GM19240 (cell line): ENCODE measurements around the gene DTL.
"Not testable (repeated sequence)": the region's sequence is repeated elsewhere in the genome, so short reads cannot be mapped to it uniquely, and the experiment has no call there.

Experiments
- DNase-seq: peaks from one replicate; pipeline ENCODE4 v3.0.0; 2011; ENCODE audit warnings: low spot score; ENCODE audit not compliant: insufficient read length

Gene DTL, protein sequence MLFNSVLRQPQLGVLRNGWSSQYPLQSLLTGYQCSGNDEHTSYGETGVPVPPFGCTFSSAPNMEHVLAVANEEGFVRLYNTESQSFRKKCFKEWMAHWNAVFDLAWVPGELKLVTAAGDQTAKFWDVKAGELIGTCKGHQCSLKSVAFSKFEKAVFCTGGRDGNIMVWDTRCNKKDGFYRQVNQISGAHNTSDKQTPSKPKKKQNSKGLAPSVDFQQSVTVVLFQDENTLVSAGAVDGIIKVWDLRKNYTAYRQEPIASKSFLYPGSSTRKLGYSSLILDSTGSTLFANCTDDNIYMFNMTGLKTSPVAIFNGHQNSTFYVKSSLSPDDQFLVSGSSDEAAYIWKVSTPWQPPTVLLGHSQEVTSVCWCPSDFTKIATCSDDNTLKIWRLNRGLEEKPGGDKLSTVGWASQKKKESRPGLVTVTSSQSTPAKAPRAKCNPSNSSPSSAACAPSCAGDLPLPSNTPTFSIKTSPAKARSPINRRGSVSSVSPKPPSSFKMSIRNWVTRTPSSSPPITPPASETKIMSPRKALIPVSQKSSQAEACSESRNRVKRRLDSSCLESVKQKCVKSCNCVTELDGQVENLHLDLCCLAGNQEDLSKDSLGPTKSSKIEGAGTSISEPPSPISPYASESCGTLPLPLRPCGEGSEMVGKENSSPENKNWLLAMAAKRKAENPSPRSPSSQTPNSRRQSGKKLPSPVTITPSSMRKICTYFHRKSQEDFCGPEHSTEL

DNA sequence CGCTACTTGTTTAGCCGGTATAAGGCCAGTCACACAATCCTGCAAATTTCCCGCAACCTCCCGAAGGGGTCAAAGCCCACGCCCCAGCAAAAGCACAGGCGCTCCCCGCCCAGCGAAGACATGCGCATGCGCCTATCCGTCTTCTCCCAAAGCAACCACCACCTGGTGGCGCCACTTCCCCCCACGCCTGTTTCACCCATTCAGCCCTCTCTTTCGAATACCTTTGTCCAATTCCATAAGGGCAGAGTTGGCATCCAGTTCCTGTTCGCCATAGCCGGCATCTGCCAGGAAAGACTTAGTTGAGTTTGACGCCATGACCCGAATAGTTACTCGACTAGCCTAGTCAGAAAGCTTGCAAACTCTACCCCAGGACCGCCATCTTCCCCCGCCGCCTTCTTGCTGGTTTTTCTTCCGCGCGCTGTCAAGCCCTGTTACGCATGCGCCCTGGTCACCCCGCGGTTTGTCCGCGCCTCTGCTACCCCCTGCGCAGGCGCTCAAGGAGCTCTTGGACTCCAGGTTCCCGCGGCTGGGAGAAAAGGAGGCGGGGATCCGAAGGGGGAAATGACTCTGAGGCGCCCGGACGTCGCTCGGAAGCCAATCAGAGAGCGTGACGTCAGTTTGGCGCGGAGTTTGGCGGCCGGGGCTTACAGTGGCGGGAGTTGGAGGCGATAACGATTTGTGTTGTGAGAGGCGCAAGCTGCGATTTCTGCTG, at the start of gene DTL, which contains the start of gene INTS7:
TSS of gene DTL (plus strand) at position 626 of the 712 bp plus-strand sequence. CDS start 143 bp downstream, outside the sequence.
TSS of gene INTS7 (minus strand) at position 435 of the 712 bp plus-strand sequence. CDS start at position 315, 120 bp downstream.
- DNase-seq = peak; percentile 88

DNA sequence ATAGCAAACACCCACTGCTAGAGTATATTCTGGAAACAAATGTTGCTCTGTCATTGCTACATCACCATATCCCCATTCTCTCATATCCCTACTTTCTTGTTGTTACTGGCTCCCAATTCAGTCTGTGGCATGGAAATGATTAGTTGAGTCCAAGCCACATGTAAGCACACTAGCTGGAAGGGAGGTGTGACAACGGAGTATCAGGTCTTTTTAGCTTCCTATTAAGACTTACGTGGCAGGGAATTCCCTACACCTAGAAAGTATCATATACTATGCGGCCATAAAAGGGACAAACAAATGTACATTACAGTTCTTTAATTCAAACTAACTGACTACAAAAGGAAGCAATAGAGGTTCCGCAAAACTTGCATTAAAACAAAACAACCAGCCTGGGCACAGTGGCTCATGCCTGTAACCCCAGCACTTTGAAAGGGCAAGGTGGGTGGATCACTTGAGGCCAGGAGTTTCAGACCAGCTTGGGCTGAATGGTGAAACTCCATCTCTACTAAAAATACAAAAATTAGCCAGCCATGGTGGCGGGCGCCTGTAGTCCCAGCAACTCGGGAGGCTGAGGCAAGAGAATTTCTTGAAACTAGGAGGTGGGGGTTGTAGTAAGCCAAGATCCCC, 48.8 kb upstream of the DTL start:
- no peak for DNase-seq

DNA sequence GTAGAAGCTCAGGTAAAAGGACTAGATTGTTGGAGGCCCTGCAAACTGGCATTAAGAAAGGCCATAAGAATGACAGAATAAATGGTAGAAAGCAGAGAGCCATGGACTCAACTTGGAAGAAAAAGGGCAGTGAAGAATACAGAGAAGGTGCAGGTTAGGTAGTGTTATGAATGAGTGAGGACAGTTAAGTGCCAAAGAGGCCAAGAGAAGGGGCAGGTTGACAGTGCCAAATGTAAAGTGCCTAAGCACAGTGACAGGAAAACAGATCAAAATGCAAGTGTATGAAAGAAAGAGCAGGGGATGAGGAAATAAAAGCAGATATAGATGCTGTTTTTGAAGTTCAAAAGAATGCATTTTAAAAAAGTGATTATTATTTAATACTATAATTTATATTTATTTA, 43.9 kb upstream of the DTL start:
- DNase-seq = no peak

DNA sequence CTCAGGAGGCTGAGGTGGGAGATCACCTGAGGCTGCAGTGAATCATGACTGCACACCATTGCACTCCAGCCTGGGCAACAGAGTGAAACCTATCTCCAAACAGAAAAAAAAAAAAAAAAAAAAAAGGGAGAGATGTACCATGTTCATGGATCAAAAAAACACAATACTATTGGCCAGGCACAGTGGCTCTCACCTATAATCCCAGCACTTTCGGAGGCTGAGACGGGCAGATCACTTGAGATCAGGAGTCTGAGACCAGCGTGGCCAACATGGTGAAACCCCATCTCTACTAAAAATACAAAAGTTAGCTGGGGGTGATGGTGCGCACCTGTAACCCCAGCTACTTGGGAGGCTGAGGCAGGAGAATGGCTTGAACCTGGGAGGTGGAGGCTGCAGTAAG, 38.1 kb upstream of the DTL start:
- DNase-seq = not testable (repeated sequence)

DNA sequence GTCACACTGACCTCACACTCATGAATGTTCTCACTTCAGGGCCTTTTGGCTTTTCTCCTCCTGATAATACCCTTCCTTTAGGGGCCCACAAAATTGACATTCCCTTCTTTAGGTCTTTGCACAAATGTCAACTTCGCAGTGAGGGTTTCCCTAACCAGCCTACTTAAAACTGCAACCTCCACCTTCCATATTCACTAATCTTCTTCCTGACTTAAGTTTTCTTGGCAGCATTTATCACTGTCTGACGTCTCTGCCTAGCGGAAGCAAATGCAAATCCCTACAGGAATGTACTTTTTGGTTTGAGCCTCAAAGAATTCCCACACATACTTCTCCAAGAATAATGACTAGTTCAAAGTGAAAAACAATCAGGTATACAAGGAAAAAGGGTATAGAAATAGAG, 33.0 kb upstream of the DTL start:
- DNase-seq = no peak

DNA sequence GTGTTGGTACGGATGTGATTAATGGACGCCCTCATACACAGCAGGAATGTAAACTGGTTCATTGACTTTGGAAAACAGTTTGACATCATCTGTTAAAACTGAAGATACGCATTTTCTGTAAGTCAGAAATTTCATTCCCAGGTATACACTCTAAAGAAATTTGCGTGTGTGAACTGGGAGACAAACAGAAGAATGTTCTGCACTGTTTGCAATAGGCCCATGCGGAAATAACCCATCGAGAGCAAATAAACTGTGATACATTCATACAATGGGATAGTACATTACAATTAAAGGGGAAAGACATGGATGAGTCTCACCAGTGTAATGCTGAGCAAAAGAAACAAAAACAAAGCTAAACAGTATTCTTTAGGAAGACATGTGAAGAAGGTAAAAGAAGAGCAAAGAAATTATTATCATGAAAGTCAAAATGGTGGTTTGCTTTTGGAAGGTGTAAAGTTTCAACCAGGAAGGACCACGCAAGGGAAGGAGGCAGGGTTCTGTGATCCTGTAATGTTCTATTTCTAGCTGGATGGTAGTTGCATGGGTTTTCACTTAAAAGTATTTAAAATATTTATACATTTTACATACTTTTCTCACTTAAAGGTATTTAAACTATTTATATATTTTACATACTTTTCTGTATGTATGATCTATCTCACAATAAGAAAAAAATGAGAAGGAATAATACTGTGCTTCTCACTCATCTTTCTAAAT, 30.5 kb upstream of the DTL start:
- no peak for DNase-seq

DNA sequence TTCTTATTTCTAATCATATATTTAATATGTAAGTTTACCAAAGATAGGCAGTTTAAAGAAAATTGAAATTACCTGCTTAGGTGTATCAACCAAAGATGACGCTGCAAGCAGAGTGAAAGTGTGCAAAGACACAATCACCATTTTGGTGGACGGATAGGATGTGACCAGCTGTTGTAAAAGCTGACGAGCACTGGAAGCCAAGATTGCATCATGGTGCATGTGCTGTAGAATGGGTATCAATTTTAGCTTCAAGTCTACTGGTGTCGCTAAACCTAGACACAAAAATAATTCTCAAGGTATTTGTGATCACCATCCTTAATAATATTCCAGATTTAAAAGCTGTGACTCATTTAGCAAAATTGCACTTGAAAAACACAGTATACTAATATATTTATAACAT, 28.4 kb upstream of the DTL start:
- no peak for DNase-seq

DNA sequence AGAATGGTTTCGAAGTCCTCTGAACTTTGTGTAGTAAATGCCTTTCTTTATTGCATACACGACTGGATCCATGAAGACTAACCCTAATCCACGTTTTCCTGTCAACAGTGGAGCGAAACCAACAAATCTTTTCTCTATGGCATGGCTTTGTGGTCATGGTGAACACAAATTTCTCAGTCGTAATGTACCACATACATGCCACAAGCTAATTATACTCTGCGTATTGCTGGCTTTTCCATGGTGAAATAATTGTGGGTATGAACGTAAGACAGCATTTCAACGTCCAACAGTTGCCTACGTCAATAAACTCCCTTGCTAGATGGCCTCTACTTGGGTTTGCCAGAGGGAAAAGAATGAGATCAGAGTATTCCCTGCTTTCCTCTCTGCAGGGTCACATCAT, 27.7 kb upstream of the DTL start:
- DNase-seq = no peak

DNA sequence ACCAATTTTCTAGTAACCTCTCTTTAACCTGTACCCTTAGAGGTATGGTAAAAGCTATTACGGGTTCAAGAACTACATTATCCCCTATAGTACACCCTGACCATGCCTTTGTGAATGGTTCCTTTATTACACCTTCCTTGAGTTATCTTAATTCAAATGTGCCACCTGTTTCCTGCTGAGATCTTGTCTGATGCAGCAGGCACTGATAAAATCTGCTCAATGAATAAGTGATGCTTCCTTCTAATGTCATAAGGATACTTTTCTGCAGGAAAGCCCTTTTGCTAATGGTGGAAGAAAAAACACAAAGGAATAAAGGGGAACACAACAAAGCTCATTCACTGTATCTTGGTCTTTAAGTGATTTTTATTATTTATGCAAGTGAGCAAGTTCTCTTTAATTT, 26.0 kb upstream of the DTL start:
- DNase-seq = no peak

DNA sequence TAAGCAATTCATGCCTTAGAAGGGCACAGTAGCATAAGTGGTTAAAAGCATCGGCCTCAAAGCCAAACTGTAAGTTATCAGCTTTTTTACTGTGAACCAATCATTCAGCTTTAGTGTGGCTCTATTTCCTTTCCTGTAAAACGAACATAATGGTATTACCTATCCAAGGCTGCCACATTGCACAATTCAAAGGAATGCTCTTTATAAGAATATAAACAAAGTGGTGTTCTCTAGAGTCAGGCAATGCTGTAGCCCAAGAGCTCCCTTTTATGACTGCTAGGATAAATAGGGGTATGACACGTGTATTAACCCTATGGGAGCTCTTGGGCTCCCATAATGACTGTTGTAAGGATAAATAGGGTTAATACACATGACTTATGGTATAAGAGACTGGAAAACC, 25.5 kb upstream of the DTL start:
- DNase-seq = no peak

DNA sequence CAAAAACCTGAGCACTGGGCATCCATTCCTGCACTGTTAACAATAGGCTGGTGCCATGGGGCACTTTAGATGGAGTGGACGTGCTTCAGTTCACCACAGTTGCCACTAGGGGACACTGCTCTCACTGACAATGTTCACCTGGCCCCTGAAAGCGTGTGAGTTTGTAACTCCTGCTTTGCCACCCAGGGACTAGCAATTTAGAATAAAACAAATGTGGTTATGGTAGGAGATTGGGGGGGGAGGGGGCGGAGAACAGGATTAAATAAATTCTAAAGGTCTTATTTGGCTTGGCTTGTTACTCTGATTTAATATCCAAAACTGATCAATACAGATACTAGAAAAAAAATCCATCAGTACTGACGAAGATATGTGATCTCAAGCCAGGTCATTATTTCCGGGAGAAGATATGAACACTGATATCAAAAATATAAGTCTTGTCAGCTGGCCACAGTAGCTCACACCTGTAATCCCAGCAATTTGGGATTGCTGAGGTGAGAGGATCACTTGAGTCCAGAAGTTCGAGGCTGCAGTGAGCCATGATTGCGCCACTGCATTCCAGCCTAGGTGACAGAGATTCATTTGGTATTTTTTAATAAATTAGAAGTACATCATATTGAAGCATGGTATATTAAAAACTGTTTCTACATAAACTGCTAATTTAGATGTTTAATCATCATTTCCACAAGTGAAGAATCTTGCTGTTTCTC, 23.4 kb upstream of the DTL start:
- peak; percentile 71 for DNase-seq

DNA sequence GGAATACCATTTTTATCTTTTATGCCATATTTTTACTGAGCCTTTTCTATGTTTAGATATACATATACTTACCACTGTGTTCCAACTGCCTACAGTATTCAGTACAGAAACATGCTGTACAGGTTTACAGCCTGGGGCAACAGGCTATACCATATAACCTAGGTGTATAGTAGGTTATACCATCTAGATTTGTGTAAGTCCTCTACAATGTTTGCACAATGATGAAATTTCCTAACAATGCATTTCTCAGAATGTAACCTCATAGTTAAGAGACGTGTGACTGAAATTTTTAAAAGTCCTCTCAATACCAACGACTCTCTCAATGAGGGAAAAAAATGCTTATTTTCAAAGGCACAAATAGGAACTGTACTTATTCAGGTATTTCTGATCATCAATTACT, 21.9 kb upstream of the DTL start:
- DNase-seq = no peak

DNA sequence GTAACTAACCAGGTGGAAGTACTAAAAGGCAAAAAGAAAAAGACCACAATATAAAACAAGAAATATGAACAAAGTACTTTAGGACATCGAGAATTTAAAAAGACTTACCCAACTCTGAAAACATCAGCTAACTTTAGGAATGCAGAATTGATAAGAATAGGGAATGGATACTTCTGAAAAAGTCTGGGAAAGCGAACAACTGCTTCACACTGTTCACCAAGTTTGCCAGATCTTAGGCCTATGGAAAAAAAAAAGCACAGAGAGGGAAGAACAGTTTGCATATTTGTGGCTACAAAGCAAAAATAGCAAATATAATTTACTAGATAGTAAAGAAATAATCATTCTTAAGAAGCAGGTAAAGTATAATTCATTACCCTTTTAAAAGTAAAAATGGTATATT, 14.6 kb upstream of the DTL start:
- no peak for DNase-seq

DNA sequence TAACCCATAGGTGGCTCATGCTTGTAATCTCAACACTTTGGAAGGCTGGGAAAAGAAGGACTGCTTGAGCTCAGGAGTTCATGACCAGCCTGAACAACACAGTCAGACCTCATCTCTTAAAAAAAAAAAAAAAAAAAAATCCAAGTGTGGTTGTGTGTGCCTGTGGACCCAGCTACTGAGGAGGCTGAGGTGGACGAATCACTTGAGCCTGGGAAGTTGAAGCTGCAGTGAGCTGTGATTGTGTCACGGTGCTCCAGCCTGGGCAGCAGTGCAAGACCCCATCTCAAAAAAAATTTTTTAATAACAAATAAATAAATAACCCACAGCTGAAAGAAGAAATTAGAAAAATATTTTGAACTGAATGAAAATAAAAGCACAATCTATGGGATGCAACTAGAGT, 14.0 kb upstream of the DTL start:
- no peak for DNase-seq

DNA sequence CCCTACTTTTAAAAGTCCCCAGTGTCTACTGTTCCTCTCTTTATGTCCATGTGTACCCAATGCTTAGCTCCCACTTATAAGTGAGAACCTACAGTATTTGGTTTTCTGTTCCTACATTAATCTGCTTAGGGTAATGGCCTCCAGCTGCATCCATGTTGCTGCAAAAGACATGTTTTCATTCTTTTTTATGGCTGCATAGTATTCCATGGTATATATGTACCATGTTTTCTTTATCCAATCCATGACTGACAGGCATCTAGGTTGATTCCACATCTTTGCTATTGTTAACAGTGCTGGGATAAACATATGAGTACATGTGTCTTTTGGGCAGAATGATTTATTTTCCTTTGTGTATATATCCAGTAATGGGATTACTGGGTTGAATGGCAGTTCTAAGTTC, 12.6 kb upstream of the DTL start:
- not testable (repeated sequence) for DNase-seq

DNA sequence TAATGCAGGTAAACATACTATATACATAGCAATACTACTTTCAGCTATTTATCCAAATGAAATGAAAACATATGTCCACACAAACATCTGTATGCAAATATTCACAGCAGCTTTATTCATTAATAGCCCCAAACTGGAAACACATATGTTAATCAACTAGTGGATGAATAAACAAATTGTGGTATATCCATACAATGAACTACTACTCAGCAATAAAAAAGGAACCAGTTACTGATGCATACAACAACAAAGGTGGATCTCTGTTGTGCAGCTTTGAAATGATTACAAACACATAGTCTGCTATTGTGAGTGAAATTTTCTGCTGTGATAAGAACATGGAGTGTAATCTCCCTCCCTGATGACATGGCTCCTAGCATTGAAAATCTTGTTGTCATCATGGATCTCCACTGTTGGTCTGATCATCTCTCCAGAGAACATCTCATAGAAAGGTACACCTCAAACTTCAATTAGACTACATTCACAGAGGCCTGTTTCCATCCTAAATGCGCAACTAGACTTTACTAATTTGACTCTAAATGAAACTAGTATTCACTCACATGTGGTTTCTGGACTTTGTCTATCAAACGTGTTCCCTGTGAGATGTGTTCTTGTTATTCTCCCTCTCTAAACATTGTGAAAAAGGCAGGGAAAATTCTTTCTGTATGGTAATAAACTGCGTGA, 10.9 kb upstream of the DTL start:
- DNase-seq = no peak

DNA sequence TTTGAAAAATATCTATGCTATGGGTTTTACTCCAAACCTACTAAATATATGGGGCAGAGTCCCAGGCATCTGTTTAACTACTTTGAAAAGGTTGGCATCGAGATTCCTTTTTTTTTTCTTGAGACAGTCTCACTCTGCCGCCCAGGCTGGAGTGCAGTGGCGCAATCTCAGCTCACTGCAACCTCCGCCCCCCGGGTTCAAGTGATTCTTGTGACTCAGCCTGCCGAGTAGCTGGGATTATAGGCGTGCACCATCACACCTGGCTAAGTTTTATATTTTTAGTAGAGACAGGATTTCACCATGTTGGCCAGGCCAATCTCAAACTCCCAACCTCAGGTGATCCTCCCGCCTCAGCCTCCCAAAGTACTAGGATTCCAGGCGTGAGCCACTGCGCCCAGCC, 7.8 kb upstream of the DTL start:
- not testable (repeated sequence) for DNase-seq

DNA sequence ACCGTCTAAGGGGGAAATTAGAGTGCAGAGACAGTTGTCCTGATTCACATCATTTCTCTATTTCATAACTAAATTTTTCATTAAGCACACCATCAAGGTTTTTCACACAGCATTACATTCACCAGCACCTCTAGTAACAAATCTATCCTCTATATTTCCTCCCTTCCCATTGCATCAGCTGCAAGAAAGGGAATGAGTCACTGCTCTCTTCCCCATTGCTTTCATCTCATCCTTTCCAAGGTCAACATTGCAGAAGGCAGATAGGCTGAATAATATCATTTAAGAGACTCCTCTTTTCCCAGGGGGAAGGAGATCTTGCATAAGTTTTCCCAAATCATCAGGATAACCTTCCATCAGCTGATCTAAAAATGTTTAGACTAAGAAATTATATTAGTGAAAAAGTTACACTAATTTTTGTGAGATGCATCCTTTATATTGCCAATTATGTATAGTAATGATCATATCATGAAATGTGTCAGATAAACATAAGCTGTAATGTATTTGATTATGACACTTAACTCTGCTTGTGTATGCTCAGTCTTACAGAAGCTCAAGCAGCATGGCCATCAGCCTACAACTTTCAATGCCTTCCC, 4.5 kb upstream of the DTL start:
- DNase-seq = no peak

DNA sequence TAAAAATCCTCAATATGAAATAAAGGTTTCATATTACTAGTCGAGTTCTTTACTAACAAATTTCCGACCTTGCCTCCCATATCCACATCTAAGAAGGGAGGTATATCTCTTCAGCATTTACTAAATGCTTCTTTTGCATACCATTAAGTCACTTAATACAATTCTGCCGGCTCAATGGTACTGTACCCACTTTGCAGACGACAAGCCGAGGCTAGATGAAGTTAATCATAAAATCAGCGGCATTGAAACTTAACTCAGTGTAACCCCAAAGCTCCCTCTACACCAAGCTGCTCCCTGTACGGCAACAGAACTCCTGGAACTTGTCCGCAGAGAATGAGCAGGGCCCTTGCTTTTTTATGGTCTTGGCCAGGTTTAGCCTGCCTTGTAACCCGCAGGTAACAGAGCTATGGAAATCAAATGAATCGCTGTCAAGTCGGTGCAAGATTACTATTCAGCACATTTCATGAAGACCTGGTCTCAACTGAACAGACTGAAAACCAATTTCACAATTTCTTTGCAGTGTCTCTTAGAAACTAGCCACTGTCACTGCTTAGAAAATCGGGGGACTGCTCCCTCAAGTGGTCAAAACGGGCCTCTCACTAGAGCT, 929 bp upstream of the DTL start:
- DNase-seq = no peak
